AG10803 (cell line): ENCODE results near the gene TM4SF1.

Source experiments
- DNase-seq: peaks from one replicate; pipeline ENCODE4 v3.0.0; 2010; ENCODE audit warnings: low read depth
- H3K4me3 ChIP-seq: 2 replicates; pipeline ENCODE4 v1.5.1; 2011; ENCODE audit warnings: mild to moderate bottlenecking, low read length, control low read depth
- CTCF ChIP-seq: conservative IDR thresholded peaks from 2 replicates; pipeline ENCODE4 v1.5.1; 2011; ENCODE audit warnings: mild to moderate bottlenecking, low read length, control low read depth, inconsistent platforms

Gene TM4SF1

DNA sequence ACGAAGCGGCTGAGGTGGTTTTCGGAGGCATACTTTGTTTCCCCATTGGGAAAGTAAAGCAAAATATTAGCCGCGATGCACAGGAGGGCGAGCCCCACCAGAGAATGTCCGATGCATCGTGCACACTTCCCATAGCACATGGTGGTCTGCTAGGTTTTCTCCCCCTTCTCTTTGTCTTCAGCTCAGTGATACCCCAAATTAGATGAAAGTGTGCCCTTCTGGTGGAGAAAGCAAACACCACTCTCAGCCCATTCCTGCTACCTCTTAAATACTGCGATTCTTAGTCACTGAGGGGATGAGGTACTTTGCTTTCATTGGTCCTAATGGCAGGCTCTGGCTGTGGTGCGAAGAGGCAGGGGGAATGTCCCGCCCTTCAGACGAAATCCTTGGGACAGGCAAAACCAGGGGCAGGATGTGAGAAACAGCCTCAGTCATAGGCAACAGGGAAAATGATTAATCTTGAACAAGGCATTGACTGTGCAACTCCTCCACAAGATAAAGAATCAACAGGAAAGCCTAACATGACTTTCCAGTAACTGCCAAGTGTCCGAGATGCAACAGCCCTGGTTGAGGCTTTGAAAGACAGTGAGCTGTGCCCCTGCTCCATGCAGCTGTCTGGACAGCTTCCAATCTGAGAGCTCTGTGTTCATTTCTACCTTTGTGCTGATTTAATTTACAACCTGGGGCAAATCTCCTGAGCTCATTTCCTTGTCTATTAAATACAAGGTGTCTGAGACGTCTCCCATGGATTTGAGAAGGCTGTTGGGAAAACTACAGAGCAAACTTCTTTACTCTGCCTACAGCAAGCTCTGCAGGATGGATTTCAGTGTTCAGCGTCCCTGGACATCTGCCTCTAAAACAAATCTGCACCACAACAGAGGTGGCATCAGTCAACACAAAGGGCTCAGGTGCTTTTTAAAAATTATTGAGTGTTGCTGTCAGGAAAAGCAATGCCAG is at the start of gene TM4SF1:
Gene TM4SF1, minus strand, starts transcription at position 242 of the 957 bp plus-strand sequence. Its CDS starts 102 bp downstream, at position 140.
- TF ChIP-seq CTCF, result no peak
- peak; percentile 74 for DNase-seq
- H3K4me3 ChIP-seq, result peak within 1 kb of the TSS; percentile 37

DNA sequence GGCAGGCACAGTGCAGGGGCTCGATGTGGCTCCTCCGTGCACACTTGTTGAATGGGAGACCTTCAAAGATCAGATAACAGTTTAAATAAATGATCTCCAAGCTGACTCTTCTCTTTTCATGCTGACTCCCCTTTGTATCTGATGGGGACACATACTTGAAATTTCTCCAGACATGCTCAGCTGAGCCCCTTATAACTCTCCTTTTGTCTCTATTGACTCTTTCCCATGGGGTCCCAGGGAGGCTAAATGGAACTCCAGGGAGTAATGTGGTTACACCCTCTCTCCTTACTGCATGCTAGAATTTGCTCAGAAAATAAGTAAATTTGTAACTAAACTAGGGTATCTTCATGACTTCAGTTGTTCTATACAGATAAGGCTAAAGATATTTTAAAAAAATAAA is 48.9 kb upstream of the TM4SF1 start:
- no peak for TF ChIP-seq CTCF
- DNase-seq, result no peak
- no peak overlapping the region for H3K4me3 ChIP-seq

DNA sequence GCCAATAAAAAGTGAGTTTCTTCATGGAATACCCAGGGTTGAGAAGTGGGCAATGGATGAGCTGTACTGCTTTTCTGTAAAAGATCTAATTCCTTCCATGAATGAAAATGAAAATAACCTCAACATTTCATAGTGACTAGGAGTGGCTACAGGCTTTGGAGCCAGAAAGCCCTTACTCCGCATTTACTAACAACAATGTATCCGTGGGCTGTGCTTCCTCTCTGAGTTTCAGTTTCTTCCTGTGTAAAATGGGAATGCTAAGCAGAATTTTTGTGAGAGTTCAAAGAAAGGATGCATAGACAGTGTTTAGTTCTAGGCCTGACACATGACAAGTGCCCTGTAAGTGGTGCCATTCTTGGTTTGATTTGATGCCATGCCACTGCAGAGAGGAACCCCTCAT is 47.5 kb upstream of the TM4SF1 start:
- H3K4me3 ChIP-seq, result no peak overlapping the region
- no peak for DNase-seq
- no peak for TF ChIP-seq CTCF

GRCh38 chr3:149421764-149422163 is 44.3 kb upstream of the TM4SF1 start:
- TF ChIP-seq CTCF, result no peak
- DNase-seq, result no peak
- H3K4me3 ChIP-seq, result no peak overlapping the region

DNA sequence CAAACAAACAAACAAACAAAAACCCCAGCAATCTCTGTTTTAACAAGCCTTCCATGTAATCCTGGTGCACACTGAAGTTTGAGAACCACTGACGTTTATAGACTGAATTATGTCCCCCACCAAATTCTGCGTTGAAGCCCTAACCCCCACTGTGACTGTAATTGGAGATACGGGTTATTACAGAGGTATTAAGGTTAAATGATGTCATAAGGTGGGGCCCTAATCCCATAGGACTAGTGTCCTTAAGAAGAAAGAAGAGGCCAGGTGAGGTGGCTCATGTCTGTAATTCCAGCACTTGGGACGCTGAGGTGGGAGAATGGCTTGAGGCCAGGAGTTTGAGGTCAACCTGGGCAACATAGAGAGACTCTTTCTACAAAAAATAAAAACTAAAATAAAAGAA is 42.4 kb upstream of the TM4SF1 start:
- TF ChIP-seq CTCF, result no peak
- no peak for DNase-seq
- H3K4me3 ChIP-seq, result no peak overlapping the region

DNA sequence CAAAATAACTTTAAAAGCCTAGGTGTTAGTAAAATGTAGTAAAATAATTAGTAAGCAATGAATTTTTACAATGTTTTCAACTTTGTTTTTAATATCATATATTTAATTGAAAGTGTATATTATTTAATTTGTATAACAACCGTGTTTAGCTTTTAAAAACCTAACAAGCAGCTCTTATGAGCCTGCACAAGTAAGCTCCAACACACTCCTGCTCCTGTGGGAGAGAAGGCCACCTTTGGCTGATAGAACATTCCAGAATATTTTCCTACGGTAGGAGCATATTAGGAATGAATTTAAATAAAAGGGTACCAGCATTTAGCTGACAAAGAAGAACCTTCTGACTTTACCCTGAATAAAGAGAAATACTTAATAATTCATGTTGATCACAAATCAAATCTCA is 40.3 kb upstream of the TM4SF1 start:
- no peak for DNase-seq
- TF ChIP-seq CTCF, result no peak
- no peak overlapping the region for H3K4me3 ChIP-seq

GRCh38 chr3:149417174-149417573 is 39.7 kb upstream of the TM4SF1 start:
- DNase-seq, result no peak
- no peak overlapping the region for H3K4me3 ChIP-seq
- TF ChIP-seq CTCF, result no peak
